Left hindlimb (tissue), 1 donor: Measurements from ENCODE around the gene CTDP1.

Experiments used
- DNase-seq: peaks from one replicate; pipeline ENCODE4 v3.0.0-alpha.2; 2018

The CTDP1 gene, protein sequence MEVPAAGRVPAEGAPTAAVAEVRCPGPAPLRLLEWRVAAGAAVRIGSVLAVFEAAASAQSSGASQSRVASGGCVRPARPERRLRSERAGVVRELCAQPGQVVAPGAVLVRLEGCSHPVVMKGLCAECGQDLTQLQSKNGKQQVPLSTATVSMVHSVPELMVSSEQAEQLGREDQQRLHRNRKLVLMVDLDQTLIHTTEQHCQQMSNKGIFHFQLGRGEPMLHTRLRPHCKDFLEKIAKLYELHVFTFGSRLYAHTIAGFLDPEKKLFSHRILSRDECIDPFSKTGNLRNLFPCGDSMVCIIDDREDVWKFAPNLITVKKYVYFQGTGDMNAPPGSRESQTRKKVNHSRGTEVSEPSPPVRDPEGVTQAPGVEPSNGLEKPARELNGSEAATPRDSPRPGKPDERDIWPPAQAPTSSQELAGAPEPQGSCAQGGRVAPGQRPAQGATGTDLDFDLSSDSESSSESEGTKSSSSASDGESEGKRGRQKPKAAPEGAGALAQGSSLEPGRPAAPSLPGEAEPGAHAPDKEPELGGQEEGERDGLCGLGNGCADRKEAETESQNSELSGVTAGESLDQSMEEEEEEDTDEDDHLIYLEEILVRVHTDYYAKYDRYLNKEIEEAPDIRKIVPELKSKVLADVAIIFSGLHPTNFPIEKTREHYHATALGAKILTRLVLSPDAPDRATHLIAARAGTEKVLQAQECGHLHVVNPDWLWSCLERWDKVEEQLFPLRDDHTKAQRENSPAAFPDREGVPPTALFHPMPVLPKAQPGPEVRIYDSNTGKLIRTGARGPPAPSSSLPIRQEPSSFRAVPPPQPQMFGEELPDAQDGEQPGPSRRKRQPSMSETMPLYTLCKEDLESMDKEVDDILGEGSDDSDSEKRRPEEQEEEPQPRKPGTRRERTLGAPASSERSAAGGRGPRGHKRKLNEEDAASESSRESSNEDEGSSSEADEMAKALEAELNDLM

DNA sequence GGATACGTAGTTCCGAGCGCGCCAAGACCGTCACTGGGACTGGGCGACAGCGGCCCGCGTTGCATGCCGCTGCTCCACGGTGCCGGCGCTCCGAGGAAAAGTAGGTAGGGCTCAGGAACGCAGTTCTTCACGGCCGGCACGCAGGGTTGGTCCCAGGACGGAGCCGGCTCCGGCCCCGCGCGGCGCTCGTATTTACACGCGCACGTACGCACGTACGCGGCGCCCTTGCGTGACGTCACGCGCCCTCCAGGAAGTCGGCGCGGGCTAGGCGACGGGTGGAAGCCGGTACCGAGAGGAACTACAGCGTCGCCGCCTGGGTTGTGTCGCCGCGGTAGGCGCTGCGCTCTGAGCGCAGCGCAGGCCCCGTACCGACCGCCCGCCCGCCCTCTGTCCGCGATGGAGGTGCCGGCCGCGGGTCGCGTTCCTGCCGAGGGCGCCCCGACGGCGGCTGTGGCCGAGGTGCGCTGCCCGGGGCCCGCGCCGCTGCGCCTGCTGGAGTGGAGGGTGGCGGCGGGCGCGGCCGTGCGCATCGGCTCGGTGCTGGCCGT is at the start of gene CTDP1:
TSS of gene CTDP1 (plus strand) at position 252 of the 548 bp plus-strand sequence. CDS start at position 397, 145 bp downstream.
- no peak for DNase-seq

DNA sequence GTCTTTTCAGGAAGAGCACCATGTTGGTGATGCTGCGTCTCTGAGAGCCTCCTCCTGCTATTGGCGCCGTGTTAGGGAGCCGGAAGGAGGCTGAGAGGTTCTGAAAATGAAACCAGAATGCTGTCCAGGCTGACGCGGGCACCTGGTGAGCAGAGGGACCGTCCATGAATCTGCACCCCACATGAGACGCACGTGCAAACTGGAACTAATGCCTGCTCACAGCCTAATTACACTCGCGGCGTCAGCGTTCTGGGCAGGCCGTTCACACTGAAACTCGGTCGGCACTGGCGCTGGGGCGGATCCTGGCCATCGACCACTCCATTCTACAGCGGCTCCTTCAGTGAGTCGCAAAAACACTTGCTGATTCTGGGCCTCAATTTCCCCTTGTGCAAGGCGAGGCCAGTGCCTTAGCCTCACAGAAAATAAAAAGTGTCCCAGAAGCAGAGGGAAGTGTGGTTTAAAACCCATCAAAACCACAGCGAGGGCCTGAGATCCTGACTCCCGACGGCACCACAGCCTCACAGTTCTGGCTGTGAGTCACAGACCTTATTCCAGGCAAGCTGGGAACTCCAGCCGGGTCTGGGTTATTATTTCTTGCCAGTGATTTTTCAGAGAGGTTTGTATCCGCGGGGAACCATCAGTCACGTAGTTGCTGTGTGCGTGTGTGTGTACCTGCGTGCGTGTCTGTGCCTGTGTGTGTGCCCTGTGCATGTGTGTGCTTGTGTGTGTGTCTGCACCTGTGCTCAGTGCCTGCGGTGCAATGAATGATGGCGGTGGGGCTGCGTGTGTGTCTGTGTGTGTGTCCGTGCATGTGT is 49.1 kb upstream of the CTDP1 start:
- no peak for DNase-seq

DNA sequence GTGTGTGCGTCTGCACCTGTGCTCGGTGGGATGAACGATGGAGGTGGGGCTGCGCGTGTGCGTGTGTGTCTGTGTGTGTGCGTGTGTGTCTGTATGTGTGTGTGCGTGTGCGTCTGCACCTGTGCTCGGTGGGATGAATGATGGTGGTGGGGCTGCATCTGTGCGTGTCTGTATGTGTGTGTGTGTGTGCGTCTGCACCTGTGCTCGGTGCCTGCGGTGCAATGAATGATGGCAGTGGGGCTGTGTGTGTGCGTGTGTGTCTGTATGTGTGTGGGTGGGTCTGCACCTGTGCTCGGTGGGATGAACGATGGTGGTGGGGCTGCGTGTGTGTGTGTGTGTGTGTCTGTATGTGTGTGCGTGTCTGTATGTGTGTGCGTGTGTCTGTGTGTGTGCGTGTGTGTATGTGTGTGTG is 48.5 kb upstream of the CTDP1 start:
- DNase-seq = no peak

DNA sequence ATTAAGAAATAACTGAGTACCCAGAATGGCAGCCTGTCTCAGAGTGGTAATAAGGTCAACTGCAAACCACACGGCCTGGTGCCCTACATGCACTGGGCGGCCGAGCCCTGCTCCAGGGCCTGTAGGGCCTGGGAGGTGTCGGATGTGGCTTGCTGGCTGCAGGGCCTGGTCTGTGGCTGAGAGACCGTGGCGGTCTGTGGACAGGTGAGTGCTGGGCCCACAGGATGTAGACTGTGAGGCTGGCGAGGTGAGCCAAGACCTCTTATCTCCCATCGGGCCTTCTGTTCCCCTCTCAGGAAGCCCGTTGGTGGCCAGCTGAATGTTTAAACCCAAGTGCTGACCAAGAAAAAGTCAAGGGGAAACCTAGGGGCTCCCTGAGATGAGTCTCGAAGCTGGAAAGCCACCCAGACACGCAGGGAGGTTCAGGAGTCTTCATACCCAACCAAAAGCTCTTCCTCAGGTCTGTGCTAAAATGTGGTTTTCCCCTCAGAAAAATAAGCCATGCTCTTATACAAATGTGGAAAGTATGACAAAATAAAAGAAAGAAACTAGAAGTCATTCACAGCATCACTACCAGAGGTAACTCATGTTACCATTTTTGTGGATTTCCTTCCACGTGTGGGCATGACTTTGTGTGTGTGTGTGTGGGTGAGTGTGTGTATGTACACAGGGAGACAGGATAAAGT is 47.7 kb upstream of the CTDP1 start:
- DNase-seq = no peak

DNA sequence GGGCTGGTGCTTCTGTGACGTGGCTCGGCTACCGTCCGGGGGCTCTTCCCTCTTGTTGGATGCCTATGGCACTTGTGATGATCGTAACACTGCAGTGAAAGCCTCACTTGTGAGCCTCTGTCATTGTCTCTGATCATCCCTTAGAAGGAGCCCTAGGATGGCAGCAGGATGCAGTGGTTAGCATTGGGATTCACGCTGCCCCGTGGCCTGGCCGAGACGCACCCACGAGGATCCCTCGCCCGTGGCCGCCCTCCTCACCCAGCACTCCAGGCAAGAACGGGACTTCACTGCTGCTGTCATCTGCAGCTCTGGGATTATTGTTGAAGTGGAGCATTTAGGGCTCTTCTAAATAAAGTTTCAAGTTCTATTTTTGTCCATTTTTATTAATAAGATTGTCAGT is 46.8 kb upstream of the CTDP1 start:
- no peak for DNase-seq

DNA sequence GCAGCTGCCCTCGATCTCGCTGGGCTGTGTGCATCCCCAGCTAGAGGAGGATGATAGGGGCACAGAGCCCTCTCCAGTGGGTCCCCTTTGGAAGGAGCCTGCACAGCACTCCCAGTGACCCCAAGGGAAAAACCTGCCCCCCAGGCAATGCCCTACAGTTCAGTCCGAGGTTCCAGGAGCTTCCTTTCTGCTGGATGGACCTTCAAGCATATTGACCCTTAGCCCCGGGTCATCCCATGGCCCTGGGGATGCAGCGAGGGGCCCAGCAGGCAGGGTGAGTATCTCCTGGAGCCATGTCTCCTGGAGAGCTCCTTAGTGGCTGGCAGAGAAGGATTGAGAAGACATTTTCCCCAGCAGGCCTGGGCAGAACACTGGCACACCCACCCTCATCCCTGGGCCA is 45.4 kb upstream of the CTDP1 start:
- DNase-seq = no peak

DNA sequence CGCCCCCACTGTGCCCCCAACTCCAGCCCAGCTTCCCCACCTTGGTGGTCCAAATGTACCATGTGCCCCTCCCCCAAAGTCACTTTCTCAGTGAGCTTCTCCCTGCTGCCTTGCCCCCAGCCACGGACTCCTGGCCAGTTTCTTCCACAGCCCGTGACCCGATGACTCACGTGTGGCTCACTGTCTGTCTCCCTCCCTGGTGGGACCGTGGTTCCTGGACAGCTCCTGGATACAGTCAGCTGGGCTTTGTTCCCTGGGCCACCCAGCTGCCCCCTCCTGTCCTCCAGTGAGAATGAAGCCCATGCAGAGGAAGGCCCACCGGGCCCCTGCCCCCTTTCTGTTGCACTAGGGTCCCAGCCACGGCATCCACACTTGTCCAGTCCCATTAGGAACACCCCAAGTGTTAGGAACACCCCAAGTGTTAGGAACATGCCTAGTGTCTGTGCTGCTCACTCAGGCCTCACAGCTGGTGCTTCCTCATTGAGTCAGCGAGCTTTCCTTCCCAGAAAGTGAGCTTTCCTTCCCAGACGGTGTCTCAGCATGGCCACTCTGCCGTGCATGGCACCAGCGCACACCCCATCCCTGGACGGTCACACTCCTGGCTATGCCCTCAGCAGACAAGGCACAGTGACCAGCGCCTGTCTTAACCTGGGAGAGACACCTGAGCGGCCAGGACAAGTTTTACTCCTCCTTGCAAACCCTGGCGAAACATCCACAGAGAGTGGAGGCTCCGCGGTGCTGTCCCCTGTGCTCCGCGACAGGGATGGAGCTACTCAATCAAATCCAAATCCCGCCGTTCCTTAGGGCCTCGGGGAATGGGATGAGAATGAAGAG is 44.8 kb upstream of the CTDP1 start:
- DNase-seq = no peak

DNA sequence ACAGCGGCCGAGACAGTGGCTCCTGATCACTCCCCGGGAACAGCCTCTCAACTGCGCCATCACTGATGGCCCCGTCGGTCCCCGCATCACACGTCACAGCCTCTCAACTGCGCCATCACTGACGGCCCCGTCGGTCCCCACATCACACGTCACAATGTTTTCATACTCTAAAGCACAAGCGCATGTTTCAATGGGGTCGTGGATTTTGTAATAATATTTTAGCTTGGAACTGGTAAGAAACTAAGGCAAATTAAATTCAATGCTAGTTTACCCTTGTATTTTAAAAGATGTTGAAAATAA is 44.2 kb upstream of the CTDP1 start:
- DNase-seq = no peak

DNA sequence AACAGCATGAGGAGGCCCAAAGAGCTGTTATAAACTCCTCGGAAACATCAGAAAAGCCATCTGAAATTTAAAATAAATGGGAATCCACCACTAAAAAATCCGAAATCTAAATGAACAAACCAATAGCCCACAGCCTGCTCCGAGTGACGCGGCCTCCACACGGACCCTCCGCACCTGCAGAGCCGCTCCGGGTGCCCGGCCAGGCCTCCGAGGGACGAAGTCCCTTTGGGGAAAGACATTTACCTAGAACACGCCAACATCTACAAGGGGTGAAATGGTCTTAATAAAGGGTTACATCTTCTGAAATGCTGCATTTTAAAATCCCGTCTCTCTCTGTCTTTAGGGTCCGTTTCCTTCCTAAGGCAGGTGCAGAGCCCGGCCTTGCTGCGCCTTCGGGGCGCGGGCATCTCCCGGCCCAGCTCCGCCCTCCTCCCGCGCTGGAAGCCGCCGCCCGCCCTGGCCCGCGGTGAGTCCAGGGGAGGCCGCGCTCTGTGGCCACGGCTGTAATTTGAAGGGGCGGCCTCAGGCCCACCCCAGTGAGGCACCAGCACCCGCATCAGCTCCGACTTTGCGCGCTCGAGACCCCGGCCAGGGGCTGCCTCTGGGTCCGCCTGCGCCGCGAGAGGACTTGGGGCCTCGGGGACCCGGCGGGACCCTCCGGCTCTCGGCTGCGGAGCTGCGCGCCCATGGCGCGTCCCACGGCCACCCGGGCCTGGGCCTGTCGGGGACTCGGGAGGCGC is 42.3 kb upstream of the CTDP1 start:
- no peak for DNase-seq

DNA sequence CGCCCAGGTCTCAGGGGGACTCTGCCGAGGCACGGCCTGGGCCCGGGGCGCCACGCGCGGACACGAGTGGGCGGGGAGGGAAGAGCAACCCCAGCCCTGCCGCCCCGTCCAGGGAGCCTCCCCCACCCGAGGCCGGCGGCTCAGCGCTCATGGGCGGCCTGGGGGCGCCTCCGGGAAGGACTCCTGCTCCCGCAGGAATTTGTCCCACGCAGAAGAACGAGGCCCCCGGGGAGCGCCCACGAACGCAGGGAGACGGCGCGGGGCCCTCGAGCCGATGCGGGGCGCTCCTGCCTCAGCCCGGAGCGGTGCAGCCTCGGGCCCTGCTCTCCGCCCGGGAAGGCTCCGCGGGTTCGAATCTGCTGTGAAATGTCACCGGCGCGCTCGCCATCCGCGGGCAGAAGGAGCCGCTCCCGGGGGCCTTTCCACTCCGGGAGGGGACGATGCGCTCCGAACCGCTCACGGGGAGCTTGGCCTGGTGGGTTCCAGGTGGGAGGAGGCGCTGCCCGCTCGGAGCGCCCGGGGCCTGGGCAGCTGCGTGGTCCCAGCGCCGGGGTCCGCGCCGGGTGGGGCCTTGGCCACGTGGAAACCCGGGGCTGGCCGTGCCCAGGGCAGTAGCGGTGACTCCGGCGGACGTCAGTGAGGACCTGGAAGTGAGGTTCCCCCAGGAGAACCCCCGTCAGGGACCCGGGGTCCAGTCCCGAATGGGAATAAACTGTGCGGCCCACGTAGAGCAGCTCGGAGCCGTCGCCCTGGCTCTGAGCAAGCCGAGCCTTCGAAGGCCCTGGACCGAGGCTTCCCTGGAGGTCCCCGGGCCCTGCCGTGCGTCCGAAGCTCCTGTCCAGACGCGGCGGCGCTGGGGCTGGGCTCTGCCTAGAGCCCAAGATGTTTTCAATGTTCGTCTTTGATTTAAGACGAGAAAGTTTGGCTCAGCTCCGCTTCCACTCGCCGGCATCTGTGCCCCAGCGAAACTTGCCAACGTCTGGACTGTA is 41.4 kb upstream of the CTDP1 start:
- no peak for DNase-seq

DNA sequence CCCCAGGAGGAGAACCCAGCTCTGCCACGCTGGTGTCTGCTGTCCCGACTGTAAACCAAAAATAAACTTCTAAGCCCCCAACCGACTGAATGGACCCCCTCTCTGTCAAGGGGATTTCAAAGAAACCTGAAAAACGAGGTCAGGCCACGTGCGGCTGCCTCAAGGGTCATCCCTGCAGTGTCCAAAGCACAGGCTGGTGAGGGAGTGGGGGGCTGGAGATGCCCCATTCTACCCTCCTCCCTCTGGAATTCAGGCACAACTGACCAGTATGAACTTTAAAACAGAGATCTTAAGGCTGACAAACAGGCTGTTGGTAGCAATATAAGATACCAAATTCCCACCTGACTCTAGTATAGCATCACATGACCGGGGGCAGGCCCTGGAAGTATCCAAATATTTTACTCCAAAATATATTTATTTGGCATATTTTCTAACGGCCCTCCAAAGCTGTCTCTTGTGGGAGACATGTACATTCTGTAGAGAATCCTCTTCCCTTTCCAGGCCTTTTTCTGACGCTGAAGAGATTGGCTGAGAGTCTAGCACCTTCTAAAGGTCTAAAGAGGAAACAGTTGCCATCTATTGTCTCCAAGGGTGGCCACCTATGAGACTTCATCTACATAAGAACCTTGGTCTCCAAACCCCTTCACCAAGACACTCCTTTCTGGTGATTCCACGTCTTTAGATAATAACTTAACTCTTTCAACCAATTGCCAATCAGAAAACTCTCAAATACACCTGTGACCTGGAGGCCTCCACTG is 40.4 kb upstream of the CTDP1 start:
- DNase-seq = no peak

DNA sequence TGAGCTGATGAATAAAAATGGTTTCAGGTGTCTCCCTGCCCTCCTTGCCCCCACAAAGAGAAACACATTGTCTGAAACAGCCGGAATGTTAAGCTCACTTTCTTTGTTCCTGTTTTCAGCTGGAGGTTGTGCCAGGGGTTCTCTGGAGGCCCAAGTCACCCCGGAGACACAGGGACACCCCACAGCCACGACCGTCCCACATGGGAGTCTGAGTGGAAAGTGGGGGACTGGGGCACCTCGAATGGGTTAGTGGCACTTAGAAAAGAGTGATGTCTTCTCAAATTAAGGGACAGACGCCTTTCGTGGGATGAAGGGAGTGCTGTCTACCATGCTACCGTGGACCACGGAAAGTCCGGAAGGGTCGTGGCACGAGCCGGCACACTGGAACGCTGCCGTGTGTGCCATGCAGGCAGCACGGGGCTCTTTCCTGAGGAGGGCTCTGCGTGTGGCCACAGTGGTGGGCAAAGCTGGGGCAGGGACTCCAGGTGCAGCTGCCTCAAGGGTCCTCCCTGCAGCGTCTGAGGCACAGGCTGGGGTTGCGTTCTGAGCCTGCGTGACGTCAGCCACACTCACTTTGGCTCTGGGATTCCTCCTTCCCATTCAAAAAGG is 39.4 kb upstream of the CTDP1 start:
- DNase-seq = no peak

DNA sequence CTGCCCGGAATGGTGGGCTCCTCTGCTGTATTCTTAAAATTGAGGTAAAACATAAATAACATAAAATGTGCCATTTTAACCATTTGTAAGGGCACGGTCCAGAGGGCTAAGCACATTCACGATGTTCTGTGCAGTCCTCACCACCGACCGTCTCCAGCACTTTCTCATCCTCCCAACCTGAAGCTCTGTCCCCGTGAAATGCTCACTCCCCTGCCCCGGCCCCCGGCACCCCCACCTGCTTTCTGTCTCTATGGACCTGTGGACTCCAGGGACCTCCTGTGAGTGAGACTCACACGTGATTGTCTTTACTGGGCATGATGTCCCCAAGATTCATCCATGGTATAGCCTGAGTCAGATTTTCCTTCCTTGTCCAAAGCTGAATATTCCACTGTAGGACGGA is 38.7 kb upstream of the CTDP1 start:
- no peak for DNase-seq

DNA sequence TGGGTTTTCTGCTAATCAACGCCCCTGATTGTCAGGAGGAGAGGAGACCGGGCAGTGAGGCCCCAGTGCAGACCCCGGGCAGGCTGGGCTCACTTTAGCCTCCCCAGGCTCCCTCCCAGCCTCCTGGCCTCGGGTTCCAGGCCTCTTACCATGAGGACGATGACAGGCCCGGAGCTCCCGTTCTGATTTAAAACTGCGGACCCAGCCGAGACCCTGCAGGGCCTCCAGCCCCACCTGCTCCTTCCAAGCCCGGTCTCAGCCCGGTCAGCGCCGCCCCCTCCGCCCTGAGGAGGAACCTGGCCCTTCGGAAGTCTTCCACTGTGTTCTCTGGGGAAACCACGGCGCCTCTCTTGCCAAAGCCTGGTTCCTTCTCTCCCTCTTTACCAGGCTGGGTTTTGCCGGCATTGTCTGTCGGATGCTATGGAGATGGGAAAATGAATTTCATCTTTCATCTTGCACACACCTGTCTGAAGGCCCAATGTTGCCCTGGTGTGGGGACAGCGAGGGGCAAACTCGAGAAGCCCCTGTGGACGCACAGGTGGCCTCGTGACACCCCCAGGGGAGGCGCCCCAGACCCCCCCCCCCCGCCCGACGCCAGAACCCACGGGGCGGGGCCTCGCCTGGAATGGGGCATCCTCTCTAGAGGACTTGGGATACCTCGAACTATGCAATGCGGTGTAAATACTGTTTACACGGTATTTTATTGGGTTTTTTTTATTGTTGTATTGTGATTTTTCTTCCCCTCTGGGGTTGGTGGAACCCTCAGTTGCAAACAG is 37.7 kb upstream of the CTDP1 start:
- DNase-seq = no peak

DNA sequence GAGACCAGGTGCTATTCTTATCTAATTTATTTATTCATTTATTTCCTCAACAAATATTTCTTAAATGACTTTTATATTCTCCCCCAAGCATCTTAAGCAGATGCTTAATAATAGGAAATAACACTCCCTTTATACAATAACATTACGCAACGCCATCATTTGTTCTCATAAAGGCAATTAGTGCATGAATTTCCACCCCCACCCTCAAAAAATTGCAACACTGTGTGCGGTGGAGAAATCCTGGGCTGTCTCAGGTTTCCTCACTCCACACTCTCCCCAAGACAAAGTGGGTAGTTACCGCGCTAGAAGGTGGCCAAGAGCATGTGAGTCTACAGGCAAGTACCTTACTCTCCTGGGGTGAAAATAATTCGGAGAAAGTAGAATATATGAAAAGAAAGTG is 37.0 kb upstream of the CTDP1 start:
- DNase-seq = no peak

DNA sequence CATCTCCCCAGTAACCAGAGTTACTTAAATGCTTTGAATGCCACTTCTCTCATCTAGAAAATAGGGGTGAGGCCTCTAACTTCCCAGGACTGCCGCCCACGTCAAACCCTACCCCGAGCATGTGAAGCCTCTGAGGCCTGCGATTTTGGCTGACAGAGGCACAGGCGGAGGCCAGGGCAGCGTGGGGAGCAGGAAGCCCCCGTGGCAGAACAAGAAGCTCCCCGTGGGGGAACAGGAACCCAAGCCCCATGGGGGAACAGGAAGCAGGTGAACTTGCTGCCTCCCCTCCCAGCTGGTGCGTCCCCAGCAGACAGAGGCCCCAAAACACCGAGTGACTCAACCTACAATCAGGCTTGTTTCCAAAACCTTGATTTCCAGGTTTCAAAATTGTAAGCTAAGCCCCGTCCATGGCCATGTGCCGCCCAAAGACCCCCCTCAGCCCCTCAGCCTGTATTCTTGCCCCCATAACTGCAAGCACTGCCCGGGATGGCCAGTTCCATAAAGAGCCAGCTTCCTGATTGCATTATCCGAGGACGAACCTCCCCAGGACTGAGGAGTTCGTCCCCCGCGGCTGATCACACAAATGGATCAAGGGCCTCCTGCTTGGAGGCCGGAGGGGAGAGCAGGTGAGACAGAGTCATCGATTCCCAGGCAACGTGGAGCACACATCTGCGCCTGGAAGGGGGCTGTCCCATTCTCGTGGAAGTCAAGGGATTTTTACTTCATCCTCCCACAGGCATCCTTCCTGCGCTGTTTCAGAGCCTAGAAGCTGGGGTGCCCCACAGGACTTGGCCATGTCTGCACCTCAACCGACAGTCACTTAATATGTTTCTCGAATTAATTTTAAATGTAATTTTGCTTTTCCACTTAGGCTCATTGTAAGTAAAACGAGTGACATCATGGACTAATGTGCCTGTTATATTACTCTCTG is 36.3 kb upstream of the CTDP1 start:
- DNase-seq = no peak
